Activated T-cell treated with anti-CD3 and anti-CD28 coated beads for 48 hours (primary cell): ENCODE measurements around the gene ESRRB.

ENCODE experiments used
- DNase-seq: peaks from one replicate; pipeline ENCODE4 v3.0.0-alpha.2; 2020; ENCODE audit warnings: low read depth

ESRRB gene

DNA sequence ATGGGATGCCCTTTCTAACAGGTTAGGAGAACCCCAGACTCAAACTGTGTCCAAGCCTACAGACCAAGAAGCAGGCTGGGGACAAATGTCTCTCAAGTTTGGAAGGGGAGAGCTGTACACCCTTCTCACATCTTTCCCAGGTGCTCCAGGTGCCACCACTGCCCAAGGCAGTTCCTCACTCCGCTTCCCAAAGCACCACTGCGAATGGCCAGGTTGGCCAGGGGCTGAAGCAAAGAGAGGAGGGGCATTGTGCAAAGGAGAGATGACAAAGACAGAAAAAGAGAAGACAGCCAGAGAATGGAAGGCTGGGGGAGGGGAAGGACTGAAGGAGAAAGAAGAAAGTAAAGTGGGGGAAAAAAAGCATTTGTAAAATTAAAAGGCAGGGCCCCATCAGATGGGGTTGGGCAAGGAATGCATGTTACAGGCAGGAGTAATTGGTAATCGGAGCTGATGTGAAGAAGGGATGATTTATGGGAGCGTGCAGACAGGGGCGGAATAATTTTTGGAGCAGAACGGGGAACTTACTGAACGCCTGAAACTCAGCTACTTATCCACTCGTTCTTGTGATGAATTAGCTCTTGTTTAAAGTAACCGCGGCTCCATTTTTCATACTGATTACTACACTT lies 165.8 kb downstream of the ESRRB start:
- no peak for DNase-seq

DNA sequence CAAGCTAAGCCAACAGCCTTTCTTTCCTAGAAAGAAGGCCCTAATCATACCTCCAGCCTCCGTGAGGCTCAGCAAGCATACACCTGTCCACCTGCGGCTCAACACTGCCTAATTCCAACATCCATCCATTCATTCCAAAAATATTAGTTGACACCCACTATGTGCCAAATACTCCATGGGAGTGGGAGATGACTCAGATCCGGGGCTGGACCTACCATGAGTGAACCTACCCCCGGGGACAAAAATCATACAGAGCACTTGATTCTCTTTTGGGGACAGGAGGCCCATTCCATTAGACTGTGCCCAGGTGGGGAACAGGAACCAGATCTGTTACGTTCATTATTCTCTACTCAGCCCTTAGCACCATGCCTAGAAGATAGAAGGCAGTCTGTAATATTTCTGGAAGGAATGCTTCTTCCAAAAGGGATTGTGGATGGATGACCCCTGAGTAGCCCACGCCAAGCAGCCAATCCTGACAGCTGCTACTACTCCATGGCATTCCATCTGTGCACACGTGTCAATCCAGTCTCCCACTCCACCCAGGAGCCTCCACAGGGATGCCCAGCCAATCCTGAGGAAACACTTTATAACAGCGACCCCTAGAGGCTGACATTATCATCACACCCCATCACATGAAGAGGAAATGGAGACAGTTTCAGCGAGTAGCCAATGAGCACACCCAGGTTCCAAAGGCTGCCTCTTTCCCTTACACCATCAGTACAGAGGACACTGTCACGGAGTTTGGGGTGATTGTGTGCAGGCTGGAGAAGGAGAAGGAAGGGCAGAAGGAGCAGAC lies 170.7 kb downstream of the ESRRB start:
- DNase-seq, result no peak

DNA sequence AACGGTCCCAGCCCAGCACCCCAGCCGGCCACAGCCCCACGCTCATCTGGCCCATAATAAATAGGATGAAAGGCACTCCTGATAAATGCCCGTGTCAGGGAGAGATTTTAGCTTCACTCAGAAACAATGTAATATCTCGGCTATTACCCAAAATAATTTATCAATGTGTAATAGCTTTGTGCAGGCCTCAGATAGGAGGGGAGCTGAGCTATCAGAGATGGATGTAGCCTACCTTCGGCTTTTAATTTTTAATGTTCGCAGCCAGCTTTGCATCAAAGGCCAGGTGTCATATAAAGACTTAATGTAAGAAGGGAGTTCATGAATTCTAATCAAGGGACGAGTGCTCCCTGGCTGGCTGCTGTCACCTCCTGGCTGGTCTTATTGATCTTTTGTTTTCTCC lies 171.9 kb downstream of the ESRRB start:
- DNase-seq, result no peak

DNA sequence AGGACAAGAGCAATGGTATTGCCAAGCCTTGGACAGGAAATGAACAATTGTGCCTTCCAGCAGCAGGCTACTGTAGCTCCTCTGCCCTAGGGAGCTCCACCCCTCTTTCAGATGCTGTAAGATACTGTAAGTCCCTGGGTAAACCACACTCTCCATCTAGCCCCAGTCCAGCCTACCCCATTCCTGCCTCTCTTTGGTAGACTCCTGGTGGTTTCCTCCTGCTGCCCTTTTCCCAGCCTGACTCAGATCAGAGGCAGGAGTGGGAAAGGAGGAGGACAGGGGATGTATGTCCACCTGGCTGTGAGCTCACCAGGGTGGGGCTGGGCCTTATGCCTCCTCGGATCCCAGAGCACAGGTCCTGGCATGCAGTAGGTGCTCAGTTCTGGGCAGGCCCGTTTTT lies 174.6 kb downstream of the ESRRB start:
- no peak for DNase-seq

DNA sequence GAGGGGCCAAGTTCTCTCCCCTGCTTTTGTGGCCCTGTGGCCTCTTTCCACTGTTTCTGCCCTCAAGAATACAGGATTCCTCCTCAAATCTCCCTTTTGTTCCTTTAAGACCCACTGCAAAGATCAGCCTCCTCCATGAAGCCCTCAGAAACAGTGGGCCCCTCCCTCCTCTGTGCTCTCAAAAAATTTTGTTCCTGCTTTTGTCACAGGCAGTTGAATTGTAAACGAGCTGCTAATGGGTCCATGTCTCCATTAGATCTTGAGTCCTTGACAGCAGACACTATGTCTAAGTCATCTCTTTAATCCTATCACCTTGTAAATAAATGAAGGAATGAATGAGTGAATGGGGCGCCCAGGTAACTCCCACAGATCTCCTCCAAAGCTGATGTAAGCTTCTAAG lies 175.2 kb downstream of the ESRRB start:
- DNase-seq, result no peak
